ENCODE data around the gene CCDC74A.
"Not testable (repeated sequence)": the region's sequence is repeated elsewhere in the genome, so short reads cannot be mapped to it uniquely, and the experiment has no call there.

The CCDC74A gene

DNA sequence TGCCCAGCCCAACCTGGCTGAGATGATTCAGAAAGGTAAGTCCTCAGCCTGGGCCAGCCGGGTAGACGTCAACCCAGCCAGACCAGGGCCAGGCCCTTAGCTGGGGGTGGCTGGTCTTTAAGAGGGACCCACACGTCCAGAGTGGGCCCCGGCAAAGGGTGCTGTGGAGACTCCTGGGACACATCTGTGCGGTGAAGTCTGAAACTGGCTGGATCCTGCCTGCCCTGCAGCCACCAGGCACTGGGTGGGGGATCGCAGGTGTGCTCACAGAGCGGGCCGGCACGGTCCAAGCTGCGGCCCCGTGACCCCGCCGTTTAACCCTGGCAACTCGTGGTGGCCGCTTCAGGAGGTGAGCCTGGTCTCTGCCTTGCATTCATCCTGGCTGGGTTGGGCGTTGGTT lies 9.8 kb upstream of the CCDC74A start:
- H3K36me3 ChIP-seq (ENCODE audit: control insufficient read depth, insufficient read depth, low read length); H3K4me1 ChIP-seq (ENCODE audit: control insufficient read depth, insufficient read depth, low read length); H3K9me3 ChIP-seq (ENCODE audit: control insufficient read depth, low read length); H3K4me3 ChIP-seq (ENCODE audit: insufficient read depth, low read depth, low read length); H3K27ac ChIP-seq (ENCODE audit: insufficient read depth, low read depth, low read length, poor library complexity, severe bottlenecking); H3K27me3 ChIP-seq (ENCODE audit: control insufficient read depth, insufficient read depth, low read length, poor library complexity, severe bottlenecking): not testable (repeated sequence)
- WGBS, 2 experiments, result 93% methylated on average over 15 to 16 of the region's 16 CpGs

DNA sequence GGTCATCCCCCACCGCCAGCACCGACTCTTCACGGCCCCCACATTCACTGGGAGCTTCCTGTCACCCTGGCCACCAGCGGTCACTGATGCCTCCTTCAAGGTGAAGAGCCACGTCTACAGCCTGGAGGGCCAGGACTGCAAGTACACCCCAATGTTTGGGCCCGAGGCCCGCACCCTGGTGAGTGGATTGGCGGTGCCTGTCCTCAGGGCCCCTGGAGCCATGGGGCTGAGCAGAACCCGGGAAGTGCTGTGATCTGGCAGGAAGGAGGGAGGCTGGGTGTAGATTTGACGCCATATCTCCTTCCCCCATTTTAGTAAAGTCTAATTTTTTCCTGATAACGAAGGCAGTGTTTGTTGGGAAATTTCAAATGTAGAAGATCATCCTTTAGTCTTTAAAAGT lies 9.2 kb upstream of the CCDC74A start:
- H3K9me3 ChIP-seq (ENCODE audit: control insufficient read depth, low read length); H3K27me3 ChIP-seq (ENCODE audit: control insufficient read depth, insufficient read depth, low read length, poor library complexity, severe bottlenecking): not testable (repeated sequence)
- WGBS, 2 experiments, result 92 to 95% methylated on average over 6 to 7 of the region's 11 CpGs

DNA sequence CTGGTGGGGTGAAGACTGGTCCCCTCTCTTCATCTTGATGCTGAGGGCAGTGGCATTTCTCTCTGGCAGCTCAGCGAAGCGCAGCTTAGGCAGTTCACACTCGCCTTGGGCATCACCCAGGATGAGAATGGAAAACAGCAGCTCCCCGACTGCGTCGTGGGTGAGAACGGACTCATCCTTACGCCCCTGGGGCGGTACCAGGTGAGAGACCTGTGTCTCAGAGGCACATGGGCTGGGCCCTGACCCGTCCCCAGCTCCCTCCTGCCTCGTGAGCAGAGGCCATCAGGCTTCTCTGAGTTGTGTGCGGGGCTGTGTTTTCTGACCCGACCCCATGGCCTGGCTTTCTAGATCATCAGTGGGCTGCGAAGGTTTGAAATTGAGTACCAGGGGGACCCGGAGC lies 8.2 kb upstream of the CCDC74A start:
- Histone ChIP-seq H3K9me3 (ENCODE audit: control insufficient read depth, low read length) (no peaks in the 10 kb centered on the region), H3K4me1 (ENCODE audit: control insufficient read depth, insufficient read depth, low read length) (no peaks in the 10 kb centered on the region), H3K27ac (ENCODE audit: insufficient read depth, low read depth, low read length, poor library complexity, severe bottlenecking) (no peak overlapping the region), H3K36me3 (ENCODE audit: control insufficient read depth, insufficient read depth, low read length) (peaks cover 5% of the 10 kb centered on the region), H3K4me3 (ENCODE audit: insufficient read depth, low read depth, low read length) (no peak overlapping the region), H3K27me3 (ENCODE audit: control insufficient read depth, insufficient read depth, low read length, poor library complexity, severe bottlenecking) (no peaks in the 10 kb centered on the region)
- 95 to 97% methylated on average over 15 of the region's 15 CpGs for WGBS, 2 experiments

More for the DNA sequence above, 9.2 kb upstream of the CCDC74A start:
- H3K27ac ChIP-seq (ENCODE audit: insufficient read depth, low read depth, low read length, poor library complexity, severe bottlenecking); H3K4me3 ChIP-seq (ENCODE audit: insufficient read depth, low read depth, low read length); H3K36me3 ChIP-seq (ENCODE audit: control insufficient read depth, insufficient read depth, low read length); H3K4me1 ChIP-seq (ENCODE audit: control insufficient read depth, insufficient read depth, low read length): not testable (repeated sequence)

DNA sequence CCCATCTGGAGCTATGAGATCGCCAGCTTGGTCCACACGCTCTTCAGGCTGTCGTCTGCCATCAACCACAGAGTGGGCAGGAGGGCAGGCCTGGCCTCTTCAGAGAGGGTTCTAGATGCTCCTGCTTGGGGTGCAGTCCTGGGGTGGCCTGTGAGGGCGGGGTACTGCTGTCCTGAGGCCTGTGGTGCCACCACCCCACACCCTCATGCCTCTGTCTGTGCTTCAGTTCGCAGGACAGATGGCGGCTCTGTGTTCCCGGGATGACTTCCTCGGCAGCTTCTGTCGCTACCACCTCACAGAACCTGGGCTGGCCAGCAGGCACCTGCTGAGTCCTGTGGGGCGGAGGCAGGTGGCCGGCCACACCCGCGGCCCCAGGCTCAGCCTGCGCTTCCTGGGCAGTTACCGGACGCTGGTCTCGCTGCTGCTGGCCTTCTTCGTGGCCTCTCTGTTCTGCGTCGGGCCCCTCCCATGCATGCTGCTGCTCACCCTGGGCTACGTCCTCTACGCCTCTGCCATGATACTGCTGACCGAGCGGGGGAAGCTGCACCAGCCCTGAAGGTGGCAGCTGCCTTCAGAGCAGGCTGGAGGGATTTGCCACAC lies 7.7 kb upstream of the CCDC74A start:
- not testable (repeated sequence) for H3K27ac ChIP-seq (ENCODE audit: insufficient read depth, low read depth, low read length, poor library complexity, severe bottlenecking); H3K9me3 ChIP-seq (ENCODE audit: control insufficient read depth, low read length); H3K36me3 ChIP-seq (ENCODE audit: control insufficient read depth, insufficient read depth, low read length); H3K4me1 ChIP-seq (ENCODE audit: control insufficient read depth, insufficient read depth, low read length); H3K27me3 ChIP-seq (ENCODE audit: control insufficient read depth, insufficient read depth, low read length, poor library complexity, severe bottlenecking); H3K4me3 ChIP-seq (ENCODE audit: insufficient read depth, low read depth, low read length)
- WGBS, 2 experiments, result 92 to 96% methylated on average over 24 of the region's 24 CpGs

DNA sequence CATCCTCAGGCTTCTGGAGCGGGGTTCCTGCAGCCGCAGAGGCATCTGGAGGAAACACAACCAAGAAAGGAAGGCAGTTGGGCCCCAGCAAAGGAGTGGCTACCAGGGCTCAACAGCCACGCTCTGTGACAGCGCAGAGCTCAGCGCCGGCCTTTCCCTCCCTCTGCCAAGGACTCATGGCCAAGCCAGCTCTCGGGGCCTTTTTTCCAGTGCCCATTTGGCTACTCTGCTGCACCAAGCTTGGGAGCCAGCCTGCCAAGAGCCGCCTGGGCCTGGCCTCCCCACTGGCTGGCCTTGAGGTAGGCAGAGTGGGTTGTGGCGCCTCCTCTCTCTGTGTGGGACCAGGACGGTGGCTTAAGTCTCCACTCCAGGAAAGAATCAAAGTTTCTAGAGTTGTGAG lies 7.2 kb upstream of the CCDC74A start:
- 85 to 89% methylated on average over 10 of the region's 10 CpGs for WGBS, 2 experiments
- Histone ChIP-seq H3K36me3 (ENCODE audit: control insufficient read depth, insufficient read depth, low read length) (peaks cover 5% of the 10 kb centered on the region), H3K4me1 (ENCODE audit: control insufficient read depth, insufficient read depth, low read length) (no peaks in the 10 kb centered on the region), H3K4me3 (ENCODE audit: insufficient read depth, low read depth, low read length) (no peak overlapping the region), H3K9me3 (ENCODE audit: control insufficient read depth, low read length) (no peaks in the 10 kb centered on the region), H3K27ac (ENCODE audit: insufficient read depth, low read depth, low read length, poor library complexity, severe bottlenecking) (no peak overlapping the region), H3K27me3 (ENCODE audit: control insufficient read depth, insufficient read depth, low read length, poor library complexity, severe bottlenecking) (no peaks in the 10 kb centered on the region)

DNA sequence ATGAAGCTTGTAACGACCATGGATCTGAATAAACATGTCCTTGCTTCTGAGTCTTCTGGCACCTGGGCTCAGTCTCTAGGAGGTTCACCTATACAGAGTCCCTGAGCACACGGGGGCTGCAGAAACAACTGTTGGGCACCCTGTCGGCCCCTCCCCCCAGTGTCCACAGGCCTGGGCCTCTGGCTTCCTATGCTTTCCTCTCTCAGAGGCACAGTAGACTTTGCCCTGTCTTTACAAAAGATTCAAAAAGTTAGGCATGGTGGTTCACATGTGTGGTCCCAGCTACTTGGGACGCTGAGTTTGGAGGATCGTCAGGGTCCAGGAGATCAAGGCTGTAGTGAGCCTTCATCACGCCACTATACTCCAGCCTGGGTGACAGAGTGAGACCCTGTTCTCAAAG lies 6.2 kb upstream of the CCDC74A start:
- not testable (repeated sequence) for H3K27me3 ChIP-seq (ENCODE audit: control insufficient read depth, insufficient read depth, low read length, poor library complexity, severe bottlenecking); H3K4me1 ChIP-seq (ENCODE audit: control insufficient read depth, insufficient read depth, low read length); H3K36me3 ChIP-seq (ENCODE audit: control insufficient read depth, insufficient read depth, low read length); H3K27ac ChIP-seq (ENCODE audit: insufficient read depth, low read depth, low read length, poor library complexity, severe bottlenecking); H3K4me3 ChIP-seq (ENCODE audit: insufficient read depth, low read depth, low read length); H3K9me3 ChIP-seq (ENCODE audit: control insufficient read depth, low read length)
- 92 to 93% methylated on average over 6 of the region's 6 CpGs for WGBS, 2 experiments

DNA sequence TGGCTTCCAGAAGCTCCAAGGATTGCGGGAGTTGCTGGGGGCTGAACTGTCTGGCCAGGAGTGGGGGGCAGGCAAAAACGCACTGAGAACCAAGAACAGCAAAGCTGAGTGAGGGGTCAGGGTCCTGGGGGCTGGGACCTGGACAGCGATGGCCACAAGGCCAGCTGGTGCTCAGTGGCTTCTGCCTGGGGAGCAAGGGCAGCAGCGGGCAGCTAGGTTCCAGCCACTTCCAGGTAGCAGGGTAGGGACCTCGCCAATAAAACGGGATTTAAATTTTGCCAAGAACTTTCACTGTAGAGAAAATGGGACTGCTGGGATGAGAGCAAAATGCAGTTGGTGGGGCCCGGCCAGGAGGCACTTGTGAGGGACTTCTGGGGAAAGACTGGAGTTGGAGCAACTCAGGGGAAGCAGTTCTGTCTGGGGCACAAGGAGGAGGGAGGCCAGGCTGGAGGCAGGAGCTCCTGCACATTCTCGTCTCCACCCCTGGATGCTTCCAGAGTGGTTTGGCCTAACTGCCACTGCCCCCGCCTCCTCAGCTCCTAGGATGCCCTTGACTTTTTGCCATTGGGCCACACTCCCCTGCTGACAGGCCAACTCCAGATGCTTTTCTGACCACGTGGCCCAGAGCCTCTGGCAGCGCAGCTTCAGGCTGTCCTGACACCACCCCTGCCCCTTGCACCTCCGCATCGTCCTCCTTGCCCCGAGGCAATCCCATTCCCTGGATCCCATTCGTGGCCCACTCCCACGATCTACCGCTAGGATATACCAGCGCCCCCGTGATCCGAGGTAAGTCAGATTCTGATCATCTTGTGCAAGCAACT lies 5.5 kb upstream of the CCDC74A start:
- 90 to 91% methylated on average over 20 of the region's 20 CpGs for WGBS, 2 experiments
- Histone ChIP-seq H3K27ac (ENCODE audit: insufficient read depth, low read depth, low read length, poor library complexity, severe bottlenecking) (no peak overlapping the region), H3K27me3 (ENCODE audit: control insufficient read depth, insufficient read depth, low read length, poor library complexity, severe bottlenecking) (no peaks in the 10 kb centered on the region), H3K9me3 (ENCODE audit: control insufficient read depth, low read length) (no peaks in the 10 kb centered on the region), H3K4me1 (ENCODE audit: control insufficient read depth, insufficient read depth, low read length) (no peaks in the 10 kb centered on the region), H3K4me3 (ENCODE audit: insufficient read depth, low read depth, low read length) (no peak overlapping the region), H3K36me3 (ENCODE audit: control insufficient read depth, insufficient read depth, low read length) (peaks cover 5% of the 10 kb centered on the region)

DNA sequence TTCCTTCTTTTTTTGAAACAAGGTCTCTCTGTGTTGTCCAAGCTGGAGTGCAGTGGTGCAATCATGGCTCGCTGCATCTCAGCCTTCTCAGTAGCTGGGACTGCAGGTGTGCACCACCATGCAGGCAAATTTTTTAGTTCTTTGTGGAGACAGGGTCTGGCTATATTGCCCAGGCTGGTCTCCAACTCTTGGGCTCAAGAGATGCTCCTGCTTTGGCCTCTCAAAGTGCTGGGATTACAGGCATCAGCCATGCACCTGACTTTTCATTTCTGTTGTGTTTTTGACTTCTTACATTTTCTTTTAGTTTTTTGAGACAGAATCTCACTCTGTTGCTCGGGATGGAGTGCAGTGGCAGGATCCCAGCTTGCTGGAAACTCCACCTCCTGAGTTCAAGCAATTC lies 2.4 kb upstream of the CCDC74A start:
- not testable (repeated sequence) for H3K36me3 ChIP-seq (ENCODE audit: control insufficient read depth, insufficient read depth, low read length); H3K4me3 ChIP-seq (ENCODE audit: insufficient read depth, low read depth, low read length); H3K27me3 ChIP-seq (ENCODE audit: control insufficient read depth, insufficient read depth, low read length, poor library complexity, severe bottlenecking); H3K4me1 ChIP-seq (ENCODE audit: control insufficient read depth, insufficient read depth, low read length); H3K27ac ChIP-seq (ENCODE audit: insufficient read depth, low read depth, low read length, poor library complexity, severe bottlenecking); H3K9me3 ChIP-seq (ENCODE audit: control insufficient read depth, low read length)
- WGBS, 2 experiments, result 79 to 92% methylated on average over 2 of the region's 2 CpGs

DNA sequence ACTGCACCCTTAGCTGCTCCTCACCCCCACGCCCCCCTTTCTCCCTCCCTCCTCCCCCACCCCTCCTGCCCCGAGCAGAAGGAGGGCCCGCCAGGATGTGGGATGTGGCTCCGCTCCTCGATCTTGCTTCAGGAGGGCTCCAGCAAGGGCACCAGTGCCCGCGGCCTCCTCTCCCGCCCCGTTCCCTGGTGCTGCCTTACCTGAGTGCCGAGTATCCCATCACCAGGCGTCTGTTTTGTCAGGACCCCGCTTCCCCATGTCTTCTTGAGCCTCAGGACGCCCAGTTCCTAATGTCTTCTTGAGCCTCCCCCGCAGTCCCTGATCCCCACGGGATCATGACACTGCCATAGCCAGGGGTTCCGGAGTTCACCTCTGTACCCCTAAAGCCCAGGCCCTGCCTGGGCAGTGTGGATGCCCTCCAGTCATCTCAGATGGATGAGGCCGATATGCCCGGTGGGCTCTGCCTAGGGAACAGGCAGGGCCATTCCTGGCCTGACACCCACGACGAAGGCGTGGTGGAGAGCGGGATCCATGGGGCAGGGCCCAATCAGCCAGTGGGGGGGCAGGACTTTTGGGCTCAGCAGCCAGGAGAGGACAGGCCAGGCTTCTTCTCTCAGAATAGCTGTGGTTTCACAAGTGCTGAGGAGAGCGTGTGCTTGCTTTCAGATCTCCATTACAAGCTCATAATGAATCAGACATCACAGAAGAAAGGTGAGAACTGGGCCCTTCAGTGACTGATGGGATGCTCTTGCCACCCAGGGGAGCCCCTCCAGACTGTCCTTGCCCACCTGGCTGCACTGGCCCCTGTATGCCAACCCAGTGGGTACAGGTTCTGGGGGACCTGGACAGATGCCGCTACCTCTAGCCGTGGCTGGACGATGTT lies 1.5 kb downstream of the CCDC74A start:
- H3K27me3 ChIP-seq (ENCODE audit: control insufficient read depth, insufficient read depth, low read length, poor library complexity, severe bottlenecking); H3K27ac ChIP-seq (ENCODE audit: insufficient read depth, low read depth, low read length, poor library complexity, severe bottlenecking); H3K4me3 ChIP-seq (ENCODE audit: insufficient read depth, low read depth, low read length); H3K4me1 ChIP-seq (ENCODE audit: control insufficient read depth, insufficient read depth, low read length); H3K36me3 ChIP-seq (ENCODE audit: control insufficient read depth, insufficient read depth, low read length); H3K9me3 ChIP-seq (ENCODE audit: control insufficient read depth, low read length): not testable (repeated sequence)
- 77 to 80% methylated on average over 24 to 25 of the region's 26 CpGs for WGBS, 2 experiments

DNA sequence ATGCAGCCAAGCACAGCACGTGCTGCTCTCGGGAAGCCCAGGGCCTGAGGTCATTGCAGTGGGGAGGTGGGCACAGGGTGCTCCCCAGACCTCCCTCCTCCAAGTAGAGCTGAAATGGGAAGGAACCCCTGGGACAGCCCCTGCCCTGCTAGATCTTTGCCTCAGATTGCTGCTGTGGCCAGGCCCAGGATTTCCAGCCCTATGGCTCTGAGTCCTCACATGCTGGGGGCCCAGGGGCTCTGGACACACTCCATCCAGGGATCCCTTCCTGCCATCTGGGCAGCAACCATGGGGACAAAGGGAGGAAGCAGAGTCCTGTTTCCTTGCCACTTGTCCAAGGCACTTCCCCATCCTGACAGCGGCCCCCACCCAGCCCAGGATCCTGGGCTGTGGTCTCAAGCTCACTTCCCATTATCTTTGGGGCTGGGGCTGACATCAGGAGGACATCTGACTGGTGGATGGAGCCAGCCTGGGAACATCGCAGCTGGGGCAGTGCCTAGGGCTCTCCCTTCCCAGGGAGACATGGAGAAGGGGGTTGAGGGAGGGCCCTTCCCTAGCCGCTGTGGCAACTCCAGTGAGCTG lies 2.3 kb downstream of the CCDC74A start:
- not testable (repeated sequence) for H3K9me3 ChIP-seq (ENCODE audit: control insufficient read depth, low read length)

More for the DNA sequence above, 2.3 kb downstream of the CCDC74A start:
- H3K36me3 ChIP-seq (ENCODE audit: control insufficient read depth, insufficient read depth, low read length); H3K4me3 ChIP-seq (ENCODE audit: insufficient read depth, low read depth, low read length); H3K4me1 ChIP-seq (ENCODE audit: control insufficient read depth, insufficient read depth, low read length); H3K27me3 ChIP-seq (ENCODE audit: control insufficient read depth, insufficient read depth, low read length, poor library complexity, severe bottlenecking); H3K27ac ChIP-seq (ENCODE audit: insufficient read depth, low read depth, low read length, poor library complexity, severe bottlenecking): not testable (repeated sequence)
- WGBS, 2 experiments, result 96 to 97% methylated on average over 3 to 5 of the region's 5 CpGs

Data from ectodermal cell (in vitro differentiated cells).